ENCODE data around the gene ZBTB7C. TPM values are rescaled to one million over a fixed set of nuclear protein-coding genes. Genes with fewer than 3 reads are reported as not detected.

The ZBTB7C gene
- total RNA-seq, 1 experiment from 2014 or later = 0.32 TPM

- CTCF ChIA-PET = no interaction called here
Observed at GRCh38 chr18:48316177-48316576, 93.0 kb downstream of the ZBTB7C start.

GRCh38 chr18:48314690-48315089, 94.5 kb downstream of the ZBTB7C start:
- Histone ChIP-seq H3K4me1 (ENCODE audit: insufficient read depth, low read length, poor library complexity, severe bottlenecking) (peaks cover under 1% of the 10 kb centered on the region), H3K27me3 (replicated peaks; ENCODE audit: insufficient read depth, low read depth, low read length, poor library complexity) (no peaks in the 10 kb centered on the region), H3K4me3 (ENCODE audit: low read depth, low read length, poor library complexity, severe bottlenecking) (no peak overlapping the region), H3K9me3 (ENCODE audit: low read depth, low read length, poor library complexity, severe bottlenecking) (no peaks in the 10 kb centered on the region), H3K36me3 (ENCODE audit: insufficient read depth, low read length, poor library complexity, severe bottlenecking) (no peaks in the 10 kb centered on the region), H3K27ac (ENCODE audit: low read depth, low read length, poor library complexity, severe bottlenecking) (no peak overlapping the region)
- BruUV-seq (replicated peaks) = no TSS peak
- intact Hi-C loops (cut with micrococcal nuclease; ENCODE audit: unreplicated experiment) = no loop called here
- ChIA-PET CTCF (no interaction called here), POLR2A (ENCODE audit: low non-redundant PET) (no interaction called here)
- TF ChIP-seq CTCF (conservative IDR thresholded peaks at IDR 0.05; ENCODE audit: low read depth, low read length) (no peak), EZH2 (IDR thresholded peaks at IDR 0.05; ENCODE audit: borderline replicate concordance, low read depth, low read length, poor library complexity, severe bottlenecking) (no peak)
- no peak for DNase-seq (ENCODE audit: low spot score)

More at GRCh38 chr18:48316177-48316576, 93.0 kb downstream of the ZBTB7C start:
- Histone ChIP-seq H3K4me3 (ENCODE audit: low read depth, low read length, poor library complexity, severe bottlenecking) (no peak overlapping the region), H3K4me1 (ENCODE audit: insufficient read depth, low read length, poor library complexity, severe bottlenecking) (no peaks in the 10 kb centered on the region), H3K27ac (ENCODE audit: low read depth, low read length, poor library complexity, severe bottlenecking) (no peak overlapping the region), H3K9me3 (ENCODE audit: low read depth, low read length, poor library complexity, severe bottlenecking) (no peaks in the 10 kb centered on the region), H3K36me3 (ENCODE audit: insufficient read depth, low read length, poor library complexity, severe bottlenecking) (no peaks in the 10 kb centered on the region), H3K27me3 (replicated peaks; ENCODE audit: insufficient read depth, low read depth, low read length, poor library complexity) (no peaks in the 10 kb centered on the region)
- TF ChIP-seq EZH2 (IDR thresholded peaks at IDR 0.05; ENCODE audit: borderline replicate concordance, low read depth, low read length, poor library complexity, severe bottlenecking) = no peak
- TF ChIP-seq CTCF (conservative IDR thresholded peaks at IDR 0.05; ENCODE audit: low read depth, low read length) = no peak
- POLR2A ChIA-PET (ENCODE audit: low non-redundant PET) = no interaction called here
- no peak for DNase-seq (ENCODE audit: low spot score)
- intact Hi-C loops (cut with micrococcal nuclease; ENCODE audit: unreplicated experiment) = no loop called here
- BruUV-seq (replicated peaks) = no TSS peak

GRCh38 chr18:48313792-48314191, 95.4 kb downstream of the ZBTB7C start:
- TF ChIP-seq CTCF (conservative IDR thresholded peaks at IDR 0.05; ENCODE audit: low read depth, low read length) = no peak
- no peak for TF ChIP-seq EZH2 (IDR thresholded peaks at IDR 0.05; ENCODE audit: borderline replicate concordance, low read depth, low read length, poor library complexity, severe bottlenecking)
- no TSS peak for BruUV-seq (replicated peaks)
- peaks cover 9% of the 10 kb centered on the region for H3K4me1 ChIP-seq (ENCODE audit: insufficient read depth, low read length, poor library complexity, severe bottlenecking)
- DNase-seq (ENCODE audit: low spot score) = no peak
- no peaks in the 10 kb centered on the region for H3K27me3 ChIP-seq (replicated peaks; ENCODE audit: insufficient read depth, low read depth, low read length, poor library complexity)
- H3K27ac ChIP-seq (ENCODE audit: low read depth, low read length, poor library complexity, severe bottlenecking) = no peak overlapping the region
- POLR2A ChIA-PET (ENCODE audit: low non-redundant PET) = no interaction called here
- intact Hi-C loops (cut with micrococcal nuclease; ENCODE audit: unreplicated experiment) = no loop called here
- H3K4me3 ChIP-seq (ENCODE audit: low read depth, low read length, poor library complexity, severe bottlenecking) = no peak overlapping the region
- no peaks in the 10 kb centered on the region for H3K9me3 ChIP-seq (ENCODE audit: low read depth, low read length, poor library complexity, severe bottlenecking)
- no peaks in the 10 kb centered on the region for H3K36me3 ChIP-seq (ENCODE audit: insufficient read depth, low read length, poor library complexity, severe bottlenecking)
- CTCF ChIA-PET = no interaction called here
